NCI-H446 (cell line): Measurements from ENCODE around the gene NT5DC3.

Experiments used
- DNase-seq, 2 experiments: peaks; one replicate each; lab custom pipeline; 2025; lab: John Stamatoyannopoulos, UW

NT5DC3 gene

DNA sequence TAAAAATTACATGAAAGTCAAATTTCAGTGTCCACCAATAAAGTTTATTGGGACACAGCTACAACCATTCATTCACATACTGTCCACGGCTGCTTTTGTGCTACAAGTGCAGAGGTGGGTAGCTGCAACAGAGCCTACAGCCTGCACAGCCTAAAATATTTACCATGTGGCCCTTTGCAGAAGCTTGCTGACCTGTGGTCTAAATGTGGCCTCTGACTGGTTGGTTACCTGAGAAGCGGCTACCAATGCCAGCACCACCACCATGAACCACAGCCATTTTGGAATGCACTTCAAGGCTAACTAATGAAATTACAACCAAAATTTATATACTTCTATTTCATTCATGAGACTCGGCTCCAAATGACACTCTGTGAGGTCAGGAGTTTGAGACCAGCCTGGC lies 58.6 kb downstream of the NT5DC3 start:
- DNase-seq, result no peak

DNA sequence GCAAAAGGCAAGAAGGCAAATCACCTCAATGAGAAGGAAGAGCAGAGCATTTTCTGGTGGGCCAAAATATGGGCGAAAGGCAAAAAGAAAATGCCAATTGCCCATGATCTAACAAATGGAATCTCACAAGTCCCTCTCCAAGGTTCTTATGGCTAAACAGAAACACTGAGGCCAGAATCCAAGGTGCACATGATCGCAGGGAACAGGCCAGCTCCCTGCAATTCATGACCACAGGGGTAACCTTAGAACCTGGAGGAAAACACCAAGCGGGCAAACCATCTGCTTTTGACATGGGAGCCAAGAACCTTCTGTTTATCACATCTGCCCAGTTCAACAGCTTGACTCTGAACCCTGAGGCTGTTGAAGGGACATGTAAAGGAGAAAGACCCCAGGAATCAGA lies 60.0 kb downstream of the NT5DC3 start:
- peak in 1 of 2 experiments; percentile 6 for DNase-seq

DNA sequence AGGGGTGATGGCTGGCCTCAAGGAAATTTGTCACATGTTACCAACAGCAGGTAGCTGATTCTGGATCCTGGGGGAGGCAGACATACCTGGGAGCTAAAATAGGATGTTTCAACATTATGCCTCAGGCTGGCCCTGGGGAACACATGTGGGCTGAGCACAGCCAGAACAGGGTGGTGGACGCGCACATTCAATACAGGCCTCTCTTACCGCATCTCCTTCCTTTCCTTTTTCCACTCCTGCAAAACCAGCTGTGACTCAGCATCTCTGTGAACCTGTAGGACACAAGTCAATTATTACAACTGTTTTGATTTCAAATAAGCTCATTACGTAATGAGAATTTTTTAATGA lies 61.0 kb downstream of the NT5DC3 start:
- no peak for DNase-seq

DNA sequence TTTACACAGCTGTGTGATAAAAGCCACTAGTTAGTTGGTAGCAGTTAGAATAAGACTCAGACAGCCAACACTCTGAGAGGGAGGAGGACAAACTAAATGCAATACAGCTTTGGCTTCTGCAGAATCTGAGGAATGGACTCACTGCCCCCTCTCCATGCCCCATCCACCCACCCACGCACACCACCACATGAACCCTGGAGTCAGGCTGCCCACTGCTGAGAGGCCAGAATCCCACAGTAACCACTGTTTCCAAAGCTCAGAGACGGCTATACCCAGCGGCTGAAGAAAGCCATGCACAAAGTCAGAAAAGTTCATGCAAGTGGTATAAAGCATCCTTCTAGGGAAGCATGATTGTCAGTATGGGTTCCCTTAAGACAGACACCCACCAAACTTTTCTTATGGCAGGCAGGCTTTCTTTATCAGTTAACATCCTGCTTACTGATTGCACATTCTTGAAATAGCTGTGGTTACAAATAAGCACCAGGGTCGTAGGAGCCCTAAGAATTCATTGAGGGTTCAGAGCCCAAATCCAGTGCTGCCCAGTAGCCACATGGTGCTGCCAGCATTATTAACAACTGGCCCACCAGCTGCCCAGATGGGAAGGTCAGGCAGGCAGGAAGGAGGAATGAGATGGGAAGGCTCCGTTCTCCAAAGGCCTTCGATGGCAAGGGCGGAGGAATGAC lies 61.5 kb downstream of the NT5DC3 start:
- DNase-seq, result no peak

DNA sequence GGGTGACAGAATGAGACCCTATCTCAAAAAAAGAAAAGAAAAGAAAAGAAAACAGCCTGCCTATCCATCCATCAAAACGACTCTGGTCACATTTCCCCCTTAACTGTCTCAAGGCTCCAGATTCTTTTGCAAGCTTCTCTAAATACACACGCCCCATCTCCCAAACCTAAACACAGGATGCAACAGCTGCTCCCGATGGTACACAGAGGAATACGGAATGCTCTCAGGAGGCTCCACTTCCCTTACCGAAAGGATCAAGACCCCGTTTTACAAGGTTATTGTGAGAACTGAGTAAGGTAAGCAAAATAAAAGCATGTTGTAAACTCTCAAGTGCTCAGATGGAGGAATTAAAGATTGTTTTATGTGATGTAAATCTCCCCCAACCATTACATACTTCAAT lies 62.3 kb downstream of the NT5DC3 start:
- DNase-seq, result no peak

DNA sequence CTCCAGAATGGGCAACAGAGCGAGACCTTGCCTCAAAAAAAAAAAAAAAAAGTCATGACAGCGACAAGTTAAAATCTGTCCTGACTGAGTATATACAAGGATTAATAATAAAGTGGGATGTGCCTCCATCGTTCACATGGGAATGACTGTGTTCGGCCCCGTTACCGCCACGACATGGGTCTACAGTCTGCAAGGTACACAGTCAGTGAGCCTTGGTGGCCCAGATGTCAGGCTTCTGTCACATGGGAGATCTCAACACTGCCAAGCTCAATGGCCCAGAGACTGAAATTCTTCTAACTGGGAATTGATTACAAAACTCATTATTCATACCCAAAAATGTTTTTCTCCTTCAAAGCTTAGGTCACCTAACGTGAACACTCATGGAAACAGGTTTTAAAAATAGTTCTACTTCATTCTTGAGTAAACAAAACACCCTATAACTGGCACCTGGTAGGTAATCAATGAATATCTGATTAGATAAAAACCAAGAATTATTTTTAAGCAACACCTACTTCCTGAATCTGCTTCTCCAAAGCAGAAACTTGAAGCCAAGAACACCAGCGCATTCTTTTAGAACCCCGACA lies 66.0 kb downstream of the NT5DC3 start:
- no peak for DNase-seq

DNA sequence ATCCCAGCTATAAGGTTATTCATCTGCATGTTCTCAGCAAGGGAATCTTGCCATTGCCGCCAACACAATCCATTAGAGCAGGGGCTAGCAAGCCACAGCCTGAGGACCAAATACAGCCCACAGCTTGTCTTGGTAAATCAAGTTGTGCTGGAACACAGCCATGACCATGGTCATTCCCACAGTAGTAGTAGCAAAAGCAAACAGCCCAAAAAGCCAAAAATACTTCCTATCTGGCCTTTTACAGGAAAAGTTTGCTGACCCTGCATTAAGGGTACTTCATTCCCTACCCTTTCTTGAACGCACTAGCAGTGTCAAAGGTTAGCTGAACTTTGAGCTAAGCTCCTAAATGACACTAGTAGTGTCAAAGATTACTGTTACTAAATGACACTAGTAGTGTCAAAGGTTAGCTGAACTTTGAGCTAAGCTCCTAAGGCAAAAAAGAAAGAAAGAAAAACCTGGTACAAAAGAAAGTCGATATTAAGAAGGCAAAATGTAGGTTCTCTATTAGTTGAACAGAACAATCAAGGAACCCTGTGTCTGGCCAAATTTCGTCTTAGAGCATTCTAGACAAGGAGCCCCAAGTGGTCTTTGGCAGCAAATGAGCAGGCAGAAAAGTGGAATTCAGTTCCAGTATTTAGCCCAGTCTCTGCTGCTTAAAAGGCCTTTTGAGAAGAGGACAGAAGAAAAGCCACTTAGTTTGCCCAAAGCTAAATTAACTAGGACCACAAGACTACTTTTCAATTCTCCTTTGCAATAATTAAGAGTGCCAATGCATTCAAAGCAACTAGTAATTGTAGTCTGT lies 67.7 kb downstream of the NT5DC3 start:
- no peak for DNase-seq

DNA sequence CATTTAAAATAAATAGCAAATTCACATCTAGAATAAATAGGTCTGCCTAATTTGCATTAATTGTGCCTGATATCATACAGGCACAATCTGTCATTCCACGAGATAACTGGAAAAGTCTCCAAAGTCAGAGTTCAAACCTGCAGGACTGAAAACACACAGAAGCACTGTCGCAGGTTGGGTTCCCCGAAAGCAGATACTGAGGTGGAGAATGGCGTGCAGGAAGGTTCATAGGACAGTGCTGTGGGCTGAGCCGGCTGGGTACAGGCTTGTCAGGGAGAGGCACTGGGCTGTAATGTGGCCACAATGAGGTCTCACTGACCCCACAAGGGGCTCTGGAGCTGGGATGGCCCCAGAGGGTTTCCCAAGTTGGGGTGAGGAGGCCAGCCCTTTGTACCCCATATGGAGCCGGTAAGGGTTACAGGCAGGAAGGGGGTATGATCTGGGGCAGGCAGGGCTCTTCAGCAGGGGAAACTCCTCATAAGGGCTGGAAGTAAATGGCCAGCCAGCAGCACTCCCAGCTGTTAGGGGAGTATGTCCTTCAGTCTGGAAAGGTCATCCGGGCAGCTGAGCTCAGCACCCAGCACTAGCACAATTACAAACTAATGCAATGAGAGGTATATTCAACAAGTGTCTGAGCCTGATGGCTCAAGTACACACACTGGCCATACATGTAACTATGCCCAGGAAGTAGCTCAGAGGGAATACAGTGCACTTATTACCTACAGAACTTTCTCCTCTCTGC lies 68.5 kb downstream of the NT5DC3 start:
- DNase-seq, result no peak

DNA sequence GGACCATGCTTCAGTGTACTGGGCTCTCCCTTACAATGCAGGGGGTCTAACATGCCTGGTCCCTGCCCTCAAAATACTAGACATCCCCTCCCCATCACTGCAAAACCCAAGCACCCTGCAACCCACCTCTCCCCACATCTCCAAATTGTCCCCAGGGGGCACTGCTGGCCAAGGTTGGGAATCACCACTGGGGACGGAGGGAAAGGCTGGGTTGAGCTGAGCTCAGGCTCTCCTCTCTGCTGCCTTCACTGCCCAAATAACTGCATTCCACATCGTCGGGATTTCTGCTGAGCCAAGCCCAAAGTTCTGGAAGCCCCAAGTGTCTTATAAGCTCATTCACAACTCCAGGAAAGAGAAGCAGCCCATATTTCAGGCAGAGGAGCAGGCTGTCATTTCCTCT lies 69.6 kb downstream of the NT5DC3 start:
- no peak for DNase-seq

DNA sequence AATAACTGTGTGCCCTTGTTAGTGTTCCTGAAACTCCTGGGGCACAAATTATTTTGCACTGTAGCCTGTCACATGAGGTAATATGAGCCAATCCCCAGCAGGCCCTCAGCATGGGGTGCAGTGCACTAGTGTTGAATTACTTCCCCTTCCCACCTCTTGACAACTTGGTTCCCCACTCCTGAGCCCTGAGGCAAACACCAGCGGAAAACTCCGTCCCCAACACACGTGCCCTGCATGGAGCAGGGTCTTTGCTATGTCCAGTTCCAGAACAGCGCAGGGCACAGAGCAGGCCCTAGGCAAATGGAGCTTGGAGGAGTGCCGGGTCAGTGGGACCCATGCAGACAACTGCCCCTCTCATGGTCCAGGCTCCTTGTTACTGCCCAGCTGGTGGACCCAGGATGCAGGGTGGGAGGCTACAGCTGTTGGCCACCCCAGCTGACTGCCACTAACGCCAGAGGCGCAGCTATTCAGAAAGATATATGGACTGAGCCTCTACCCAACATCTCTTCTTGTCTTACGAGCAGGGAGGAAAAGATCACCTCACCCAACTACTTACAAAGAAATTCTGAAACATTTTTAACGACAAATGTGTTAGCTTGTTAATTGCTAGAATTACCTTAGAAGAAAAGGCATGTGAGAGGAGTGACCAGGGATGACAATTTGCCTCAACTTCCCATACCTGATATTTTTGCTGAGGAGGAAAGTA lies 71.6 kb downstream of the NT5DC3 start:
- DNase-seq, result no peak

DNA sequence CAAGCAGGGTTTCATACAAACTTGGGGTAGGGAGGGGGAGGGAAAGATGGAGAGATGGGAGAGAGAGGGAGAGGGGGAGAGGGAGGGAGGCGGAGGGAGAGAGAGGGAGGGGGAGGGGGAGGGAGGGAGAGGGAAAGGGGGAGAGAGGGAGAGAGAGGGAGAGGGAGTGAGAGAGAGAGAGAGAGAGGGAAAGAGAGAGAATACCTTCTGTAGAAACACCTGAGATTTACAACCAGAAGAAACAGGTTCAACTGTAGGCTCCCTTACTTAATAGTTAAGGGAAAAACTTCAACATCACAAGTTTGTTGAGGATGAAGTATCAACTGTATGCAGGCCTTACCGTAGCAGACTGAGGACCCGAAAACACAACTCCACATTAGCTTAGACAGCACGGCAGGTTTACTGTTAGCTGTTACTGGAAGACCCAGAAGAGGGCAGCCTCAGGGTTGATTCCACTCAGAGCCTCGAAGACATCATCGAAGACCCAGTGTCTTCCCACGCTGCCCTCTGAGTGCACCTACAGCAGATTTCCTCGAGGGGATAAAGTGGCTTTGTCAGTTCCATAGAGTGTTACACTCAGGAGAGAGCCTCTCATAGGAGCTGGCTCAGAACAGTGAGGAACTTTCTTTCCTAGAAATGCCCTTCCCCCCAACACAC lies 72.4 kb downstream of the NT5DC3 start:
- peak in 1 of 2 experiments; percentile 9 for DNase-seq

DNA sequence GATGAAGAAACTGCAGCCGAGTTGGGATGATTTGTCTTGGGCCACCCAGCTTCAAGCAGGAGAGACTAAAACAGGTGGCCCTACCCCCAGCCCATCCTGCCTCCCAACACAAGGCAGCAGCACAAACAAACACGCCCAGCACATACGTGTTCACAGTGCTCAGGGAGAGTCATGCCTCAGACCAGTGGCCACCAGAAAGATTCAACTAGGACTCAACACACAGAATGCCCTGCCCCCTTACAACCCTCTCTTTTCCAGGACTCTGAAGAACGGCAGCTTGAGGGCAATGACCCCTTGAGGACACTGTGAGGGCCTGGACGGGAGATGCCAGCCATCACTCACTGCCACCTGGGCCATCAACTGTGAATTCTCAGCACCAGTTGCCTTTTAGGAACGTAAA lies 75.0 kb downstream of the NT5DC3 start:
- DNase-seq, result no peak

DNA sequence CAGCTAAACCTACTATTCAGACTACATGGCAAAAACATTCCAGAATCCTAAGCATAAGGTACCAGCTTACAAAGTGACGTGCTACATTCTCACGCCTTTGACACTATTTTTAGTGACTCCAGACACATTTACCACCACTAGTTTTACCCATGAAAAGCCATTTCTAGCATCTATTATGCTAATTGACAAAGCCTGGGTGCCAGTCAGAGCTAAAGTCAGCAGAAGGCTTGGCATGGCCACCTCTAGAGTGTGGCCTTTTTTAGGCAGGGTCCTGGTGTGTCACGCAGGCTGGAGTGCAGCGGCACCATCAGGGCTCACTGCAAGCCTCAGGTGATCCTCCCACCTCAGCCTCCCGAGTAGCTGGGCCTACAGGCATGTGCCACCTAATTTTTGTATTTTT lies 75.7 kb downstream of the NT5DC3 start:
- DNase-seq, result no peak

DNA sequence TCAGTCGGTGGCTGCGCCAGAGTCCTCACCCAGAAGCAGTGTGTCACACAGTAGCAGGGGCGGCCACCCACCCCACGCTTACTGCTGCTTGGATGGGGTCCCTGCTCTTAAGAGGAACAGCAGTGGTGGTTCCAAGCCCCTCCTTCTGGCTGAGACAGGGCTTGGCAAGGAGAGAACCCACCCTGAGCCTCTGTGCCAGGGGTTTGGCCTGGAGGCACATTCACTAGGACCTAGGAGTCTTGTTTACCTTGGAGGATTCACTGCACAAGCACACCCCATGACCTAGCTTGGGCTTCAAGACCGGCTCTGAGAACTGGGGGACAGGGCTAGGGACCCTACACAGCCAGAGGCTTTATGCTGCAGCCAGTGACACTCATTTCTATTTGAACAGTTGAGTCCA lies 78.6 kb downstream of the NT5DC3 start:
- DNase-seq, result peak in 1 of 2 experiments; percentile 57

DNA sequence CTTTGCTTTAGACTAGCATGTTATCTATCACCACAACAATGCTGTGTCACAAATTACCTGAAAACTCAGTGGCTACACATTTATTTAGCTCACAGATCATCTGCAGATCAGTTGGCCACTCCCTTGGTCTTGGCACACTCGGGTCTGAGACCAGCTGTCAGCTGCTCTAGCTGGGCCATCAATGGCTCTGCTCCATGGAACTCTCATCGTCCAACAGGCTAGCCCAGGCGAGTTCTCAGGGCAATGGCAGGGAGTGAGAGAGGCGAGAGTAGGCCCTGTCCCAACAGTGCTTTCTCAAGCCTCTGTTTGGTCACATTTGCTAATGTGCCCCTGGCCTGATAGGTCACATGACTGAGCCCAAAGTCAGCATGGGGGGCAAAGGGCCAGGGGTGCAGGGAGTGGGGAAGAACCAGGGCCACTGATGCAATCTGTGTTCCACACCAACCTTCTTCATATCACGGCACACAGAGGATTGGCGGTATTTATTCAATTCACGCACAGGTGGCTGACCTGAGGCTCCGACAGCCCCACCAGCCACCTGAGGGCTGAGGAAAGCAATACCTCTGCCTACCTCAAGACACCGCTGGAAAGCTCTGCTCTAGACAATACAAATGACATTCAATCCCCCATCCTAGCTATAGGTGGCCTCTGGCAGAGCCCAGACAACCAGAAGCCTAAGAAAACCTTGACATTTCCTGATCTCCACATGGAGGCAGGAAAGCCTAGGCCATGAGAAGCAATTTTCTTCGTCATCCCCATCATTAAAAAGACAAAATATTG lies 82.5 kb downstream of the NT5DC3 start:
- peak in 1 of 2 experiments; percentile 83 for DNase-seq

DNA sequence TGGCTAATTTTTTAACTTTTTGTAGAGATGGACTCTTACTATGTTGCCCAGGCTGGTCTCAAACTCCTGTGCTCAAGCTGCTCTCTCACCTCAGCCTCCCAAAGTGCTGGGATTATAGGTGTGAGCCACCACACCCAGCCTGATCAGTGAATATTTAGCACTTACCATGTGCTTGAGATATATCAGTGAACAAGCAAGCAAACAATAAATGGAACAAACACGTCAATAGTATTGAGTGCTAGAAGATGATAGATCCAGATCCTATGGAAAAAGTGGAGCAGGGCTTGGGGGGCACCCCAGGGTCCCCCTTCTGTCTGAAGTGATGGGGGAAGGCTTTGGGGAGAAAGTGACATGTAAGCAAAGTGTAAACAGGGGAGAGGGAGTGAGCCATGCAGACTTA lies 83.8 kb downstream of the NT5DC3 start:
- DNase-seq, result no peak

DNA sequence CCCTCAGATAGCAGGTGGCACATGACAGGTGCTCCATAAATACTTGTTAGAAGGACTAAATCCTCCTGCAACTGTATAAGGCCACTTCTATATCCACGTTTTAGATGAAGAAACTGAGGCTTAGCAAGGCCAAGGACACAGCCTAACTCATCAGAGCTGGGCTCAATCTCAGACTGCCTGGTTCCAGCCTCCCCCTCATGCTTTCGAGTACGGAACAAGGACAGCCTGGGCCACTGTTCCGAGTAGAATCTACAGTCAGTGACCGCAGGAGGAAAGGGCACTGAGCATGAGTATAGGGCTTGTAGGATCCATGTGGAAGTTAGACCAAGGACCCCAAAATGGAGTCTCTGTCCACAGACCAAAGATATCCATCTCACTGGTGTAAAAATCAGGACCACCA lies 84.6 kb downstream of the NT5DC3 start:
- DNase-seq, result no peak

DNA sequence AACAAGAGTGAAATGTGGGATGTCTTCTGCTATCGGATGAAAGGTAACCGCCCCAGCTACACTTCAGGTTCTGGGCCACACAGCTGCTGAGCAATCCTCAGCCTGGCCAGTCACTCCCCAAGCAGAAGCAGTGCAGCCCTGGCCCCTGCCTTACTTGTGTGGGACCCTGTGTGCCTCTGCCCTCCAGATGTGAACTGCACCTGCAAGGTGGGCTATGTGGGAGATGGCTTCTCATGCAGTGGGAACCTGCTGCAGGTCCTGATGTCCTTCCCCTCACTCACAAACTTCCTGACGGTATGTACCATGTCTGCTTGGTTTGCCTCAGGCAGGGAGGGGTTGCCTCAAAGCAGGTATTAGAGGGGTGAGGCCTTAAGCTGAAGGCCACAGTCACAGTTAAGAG lies 85.6 kb downstream of the NT5DC3 start:
- no peak for DNase-seq

DNA sequence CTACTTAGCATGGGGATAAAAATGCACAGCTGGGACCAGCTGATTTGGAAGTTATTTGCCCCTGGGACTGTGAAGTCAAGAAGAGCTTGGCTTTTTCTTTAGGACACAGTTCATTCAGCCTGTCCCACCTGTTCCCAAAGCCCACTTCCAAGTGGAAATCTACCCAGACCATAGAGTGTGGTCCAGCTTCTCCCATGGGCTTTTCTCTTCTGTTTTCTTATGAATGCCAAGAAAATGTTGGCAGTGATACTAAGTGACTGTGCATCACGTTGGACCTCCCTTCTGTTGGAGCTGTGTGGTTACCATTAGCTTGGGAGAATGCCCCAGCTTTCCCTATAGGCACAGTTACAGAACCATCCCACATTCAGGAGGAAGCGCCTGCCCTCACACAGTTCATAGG lies 89.4 kb downstream of the NT5DC3 start:
- peak; percentile 56 to 96 for DNase-seq

DNA sequence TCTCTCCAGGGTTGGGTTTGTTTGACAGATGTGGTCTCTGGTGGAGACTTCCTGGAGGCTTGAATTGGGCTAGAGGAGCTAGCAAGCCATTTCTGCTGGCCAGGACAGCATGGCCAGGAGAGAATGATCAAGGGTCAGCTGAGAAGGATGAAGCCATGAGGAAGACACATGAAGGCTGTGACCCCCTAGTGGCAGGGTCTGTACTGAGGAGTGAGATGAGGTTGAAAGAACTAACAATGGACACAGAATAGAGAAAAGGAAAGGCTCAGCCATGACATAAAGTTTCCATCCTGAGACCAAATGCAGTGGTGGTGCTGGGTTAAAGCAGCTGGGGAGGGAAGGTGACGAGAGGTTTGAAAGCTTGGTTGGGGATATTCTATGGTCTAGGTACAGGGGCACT lies 89.9 kb downstream of the NT5DC3 start:
- no peak for DNase-seq

DNA sequence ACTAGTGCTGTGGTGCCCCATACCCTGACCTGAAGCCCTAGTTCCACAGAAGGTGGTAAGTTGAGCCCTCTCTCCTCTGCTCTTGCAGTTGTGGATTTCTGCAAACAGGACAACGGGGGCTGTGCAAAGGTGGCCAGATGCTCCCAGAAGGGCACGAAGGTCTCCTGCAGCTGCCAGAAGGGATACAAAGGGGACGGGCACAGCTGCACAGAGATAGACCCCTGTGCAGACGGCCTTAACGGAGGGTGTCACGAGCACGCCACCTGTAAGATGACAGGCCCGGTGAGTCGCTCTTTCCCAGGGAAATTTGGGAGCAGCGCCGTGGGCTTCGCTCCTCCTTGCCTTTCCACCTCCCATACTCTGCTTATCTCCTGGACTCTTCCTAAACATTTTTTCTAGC lies 92.2 kb downstream of the NT5DC3 start:
- DNase-seq, result no peak
